ENCODE results near the gene LPGAT1.

DNA sequence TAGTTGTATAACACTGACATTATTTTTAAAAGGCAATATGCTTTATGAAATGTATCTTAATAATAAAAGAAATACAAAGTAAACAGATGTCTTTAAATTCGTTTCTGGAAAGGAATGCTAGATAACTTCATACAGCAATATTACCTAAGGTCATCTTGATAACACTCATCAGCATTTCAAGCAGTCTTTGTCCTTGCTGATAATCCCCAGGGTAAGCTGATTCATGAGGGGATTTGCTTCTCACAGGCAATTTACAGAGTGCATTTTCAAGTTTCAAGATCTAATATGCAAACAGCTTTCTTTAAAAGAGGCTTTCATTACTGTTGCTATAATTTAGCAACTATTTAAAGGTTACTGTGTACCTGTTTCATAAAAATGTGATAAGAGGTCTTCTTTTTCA, 80.0 kb downstream of the LPGAT1 start:
- no peak for TF ChIP-seq CTCF (IDR thresholded peaks at IDR 0.05)
- no peak for TF ChIP-seq EZH2 (IDR thresholded peaks at IDR 0.05)
